ENCODE measurements around the gene DNAI2.
"Not testable (repeated sequence)": the region's sequence is repeated elsewhere in the genome, so short reads cannot be mapped to it uniquely, and the experiment has no call there.

DNAI2 gene

GRCh38 chr17:74250324-74250995 is 23.6 kb upstream of the DNAI2 start:
- no peak for DNase-seq (ENCODE audit: low read depth in 1 of 2, low spot score in 1 of 2)
- in situ Hi-C loops (cut with HindIII; ENCODE audit: low pct_unique_long_range_greater_than_20kb, low sequenced_read_pairs): no loop called here
- no peak for TF ChIP-seq JUND (IDR thresholded peaks at IDR 0.05; ENCODE audit: low read depth)

DNA sequence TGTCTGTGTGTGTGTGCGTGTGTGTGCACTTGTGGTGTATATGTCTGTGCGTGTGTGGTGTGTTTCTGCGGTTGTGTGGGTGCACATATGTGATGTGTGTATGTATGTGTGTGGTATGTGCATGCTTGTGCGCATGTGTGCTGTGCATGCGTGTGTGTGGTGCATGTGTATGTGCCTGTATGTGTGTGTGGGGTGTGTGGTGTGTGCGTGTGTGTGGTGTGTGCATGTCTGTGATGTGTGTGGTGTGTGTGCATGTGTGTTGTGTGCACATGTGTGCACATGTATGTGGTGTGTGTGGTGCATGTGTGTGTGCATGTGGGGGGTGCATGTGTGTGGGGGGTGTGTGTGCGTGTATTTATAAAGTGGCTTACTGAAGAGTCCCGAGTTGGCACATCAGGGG is 23.0 kb upstream of the DNAI2 start:
- TF ChIP-seq JUND (IDR thresholded peaks at IDR 0.05; ENCODE audit: low read depth): no peak
- in situ Hi-C loops (cut with HindIII; ENCODE audit: low pct_unique_long_range_greater_than_20kb, low sequenced_read_pairs): no loop called here

DNA sequence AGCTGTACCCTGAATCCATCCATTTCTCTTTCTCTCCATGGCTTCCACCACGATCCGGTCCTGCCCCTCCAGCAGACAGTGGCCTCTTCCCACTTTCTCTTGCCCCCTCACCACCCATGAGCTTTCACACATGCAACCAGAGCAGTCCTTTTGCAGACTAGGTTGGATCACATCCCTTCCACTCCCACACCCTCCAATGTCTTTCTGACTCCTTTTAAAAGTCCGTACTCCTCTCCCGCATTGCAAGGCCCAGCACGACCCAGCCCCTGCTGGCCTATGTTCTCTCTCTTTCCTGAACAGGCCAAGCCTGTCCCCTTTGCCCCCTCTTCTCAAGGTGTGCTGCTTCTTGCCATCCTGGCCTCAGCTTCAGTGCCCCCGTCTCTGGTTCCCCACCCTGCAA is 22.5 kb upstream of the DNAI2 start:
- TF ChIP-seq JUND (IDR thresholded peaks at IDR 0.05; ENCODE audit: low read depth): no peak

More for the DNA sequence above, 23.0 kb upstream of the DNAI2 start:
- no peak for DNase-seq (ENCODE audit: low read depth in 1 of 2, low spot score in 1 of 2)

DNA sequence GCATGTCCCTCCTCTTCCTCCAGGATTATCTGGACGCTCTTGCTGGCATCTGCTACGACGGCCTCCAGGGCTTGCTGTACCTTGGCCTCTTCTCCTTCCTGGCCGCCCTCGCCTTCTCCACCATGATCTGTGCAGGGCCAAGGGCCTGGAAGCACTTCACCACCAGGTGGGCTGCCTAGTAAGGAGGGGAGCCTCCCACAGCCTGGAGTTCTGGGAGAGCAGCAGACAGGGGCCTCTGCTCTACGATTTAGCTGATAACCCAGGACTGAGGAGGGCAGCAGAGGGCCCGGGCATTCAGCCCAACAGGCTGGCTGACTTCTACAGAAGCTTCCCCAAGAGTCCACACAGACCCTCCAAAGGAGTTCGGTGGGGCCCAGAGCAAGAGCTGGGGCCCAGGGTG is 21.8 kb upstream of the DNAI2 start:
- in situ Hi-C loops (cut with HindIII; ENCODE audit: low pct_unique_long_range_greater_than_20kb, low sequenced_read_pairs): no loop called here
- no peak for DNase-seq (ENCODE audit: low read depth in 1 of 2, low spot score in 1 of 2)
- TF ChIP-seq JUND (IDR thresholded peaks at IDR 0.05; ENCODE audit: low read depth): no peak

More for the DNA sequence above, 22.5 kb upstream of the DNAI2 start:
- in situ Hi-C loops (cut with HindIII; ENCODE audit: low pct_unique_long_range_greater_than_20kb, low sequenced_read_pairs): no loop called here
- no peak for DNase-seq (ENCODE audit: low read depth in 1 of 2, low spot score in 1 of 2)

- TF ChIP-seq JUND (IDR thresholded peaks at IDR 0.05; ENCODE audit: low read depth): no peak
- in situ Hi-C loops (cut with HindIII; ENCODE audit: low pct_unique_long_range_greater_than_20kb, low sequenced_read_pairs): no loop called here
- DNase-seq (ENCODE audit: low read depth in 1 of 2, low spot score in 1 of 2): no peak
Measured at GRCh38 chr17:74253036-74253435, 21.0 kb upstream of the DNAI2 start.

DNA sequence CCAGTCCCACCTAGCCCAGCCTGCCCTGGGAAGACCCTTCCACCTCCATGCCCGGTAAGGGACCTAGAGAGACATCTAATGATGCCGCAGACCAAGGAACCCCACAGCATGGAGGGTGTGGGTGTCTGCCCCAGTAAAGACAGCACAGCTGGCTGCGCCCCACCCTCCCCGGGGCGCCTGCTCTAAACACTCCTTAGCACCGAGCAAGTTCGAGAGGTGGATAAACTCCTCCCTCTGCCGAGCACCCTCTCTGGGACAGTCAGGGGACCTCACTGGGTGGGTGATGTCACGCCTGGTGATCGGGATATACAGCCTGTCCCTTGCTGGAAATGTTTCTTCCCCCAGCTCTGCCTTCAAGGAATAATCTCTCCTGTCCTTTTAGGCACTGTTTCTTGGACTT is 16.7 kb upstream of the DNAI2 start:
- TF ChIP-seq JUND (IDR thresholded peaks at IDR 0.05; ENCODE audit: low read depth): no peak
- DNase-seq (ENCODE audit: low read depth in 1 of 2, low spot score in 1 of 2): no peak
- in situ Hi-C loops (cut with HindIII; ENCODE audit: low pct_unique_long_range_greater_than_20kb, low sequenced_read_pairs): no loop called here

DNA sequence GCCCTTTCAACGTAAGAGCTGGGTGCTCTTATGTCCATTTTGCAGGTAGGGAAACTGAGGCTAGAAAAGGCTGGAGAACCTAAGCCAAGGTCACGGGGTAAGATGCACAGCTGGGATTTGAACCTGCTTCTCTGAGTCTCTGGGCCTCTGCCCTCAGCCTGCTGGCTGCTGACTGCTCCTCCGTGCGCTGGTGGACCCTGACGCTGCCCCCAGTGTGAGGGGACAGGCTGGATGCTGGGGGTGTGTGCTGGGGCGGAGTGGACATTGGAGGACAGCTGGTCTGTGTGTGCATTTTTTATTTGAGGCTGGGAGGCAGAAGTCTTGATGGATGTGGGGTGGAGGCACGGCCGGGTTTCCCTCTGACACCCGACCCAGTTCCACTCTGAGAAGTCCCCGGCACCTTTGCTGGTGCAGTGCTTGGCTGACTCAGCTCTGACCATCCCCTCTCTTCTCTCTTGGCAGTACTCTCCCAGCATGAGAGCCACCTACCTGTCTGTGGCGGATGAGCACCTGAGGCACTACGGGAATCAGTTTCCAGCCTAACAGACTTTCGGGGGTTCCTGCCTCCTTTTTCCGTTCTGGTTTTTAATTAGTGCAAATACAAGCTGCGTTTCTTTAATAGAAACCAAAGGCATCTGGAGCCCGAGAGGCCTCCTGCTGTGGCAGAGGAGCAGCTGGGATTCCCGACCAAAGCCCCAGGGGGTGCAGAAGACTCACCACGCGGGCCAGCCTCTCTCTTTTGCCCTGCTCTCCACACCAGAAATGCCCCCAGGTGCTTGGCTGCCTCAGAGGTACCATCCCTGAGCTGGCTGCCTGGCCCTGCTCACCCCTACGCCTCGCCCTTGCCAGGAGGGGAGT is 14.1 kb upstream of the DNAI2 start:
- DNase-seq (ENCODE audit: low read depth in 1 of 2, low spot score in 1 of 2): no peak
- TF ChIP-seq JUND (IDR thresholded peaks at IDR 0.05; ENCODE audit: low read depth): no peak
- in situ Hi-C loops (cut with HindIII; ENCODE audit: low pct_unique_long_range_greater_than_20kb, low sequenced_read_pairs): no loop called here

GRCh38 chr17:74260525-74260850 is 13.5 kb upstream of the DNAI2 start:
- no peak for TF ChIP-seq JUND (IDR thresholded peaks at IDR 0.05; ENCODE audit: low read depth)
- DNase-seq (ENCODE audit: low read depth in 1 of 2, low spot score in 1 of 2): no peak

DNA sequence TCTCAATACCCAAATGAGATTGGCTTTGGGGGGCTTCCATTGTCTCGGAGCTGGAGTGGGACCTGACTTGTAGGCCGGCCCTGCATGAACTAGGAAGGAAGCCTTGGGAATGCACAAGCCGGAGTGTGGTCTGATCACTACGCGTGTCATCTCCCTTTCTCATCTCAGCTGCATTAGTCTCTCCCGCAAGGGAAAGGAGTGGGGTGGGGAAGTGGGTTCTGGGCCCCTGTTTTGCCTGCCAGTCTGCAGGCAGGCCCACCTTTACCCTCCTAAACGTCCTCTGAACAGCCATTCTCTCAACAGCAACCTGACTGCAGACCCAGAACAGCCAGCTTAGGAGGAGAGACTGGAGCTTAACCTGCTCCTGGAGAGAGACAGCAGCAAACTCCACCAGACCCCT is 11.4 kb upstream of the DNAI2 start:
- DNase-seq (ENCODE audit: low read depth in 1 of 2, low spot score in 1 of 2): no peak
- TF ChIP-seq JUND (IDR thresholded peaks at IDR 0.05; ENCODE audit: low read depth): no peak
- in situ Hi-C loops (cut with HindIII; ENCODE audit: low pct_unique_long_range_greater_than_20kb, low sequenced_read_pairs): no loop called here

More at GRCh38 chr17:74260525-74260850, 13.5 kb upstream of the DNAI2 start:
- in situ Hi-C loops (cut with HindIII; ENCODE audit: low pct_unique_long_range_greater_than_20kb, low sequenced_read_pairs): no loop called here

GRCh38 chr17:74267054-74267453 is 7.0 kb upstream of the DNAI2 start:
- in situ Hi-C loops (cut with HindIII; ENCODE audit: low pct_unique_long_range_greater_than_20kb, low sequenced_read_pairs): not testable (repeated sequence)

DNA sequence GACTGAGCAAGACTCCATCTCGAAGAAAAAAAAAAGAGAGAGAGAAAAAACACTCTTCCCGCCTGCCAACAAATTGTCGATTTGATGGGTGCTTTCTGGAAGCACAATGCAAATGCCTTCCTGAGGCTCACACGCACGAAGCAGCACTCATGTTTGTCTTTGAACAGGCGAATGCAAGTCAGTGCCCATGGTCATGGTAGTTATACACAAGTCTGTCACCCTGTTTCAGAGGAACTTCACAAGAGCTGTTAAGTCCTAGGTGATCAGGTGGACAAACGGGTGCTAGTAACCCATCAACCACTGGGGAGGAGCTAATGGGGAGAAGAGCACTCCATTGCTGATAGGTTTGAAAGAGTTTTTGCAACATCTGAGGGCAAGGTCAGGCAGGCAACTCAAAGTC is 6.5 kb upstream of the DNAI2 start:
- TF ChIP-seq JUND (IDR thresholded peaks at IDR 0.05; ENCODE audit: low read depth): no peak
- in situ Hi-C loops (cut with HindIII; ENCODE audit: low pct_unique_long_range_greater_than_20kb, low sequenced_read_pairs): no loop called here
- no peak for DNase-seq (ENCODE audit: low read depth in 1 of 2, low spot score in 1 of 2)

More at GRCh38 chr17:74267054-74267453, 7.0 kb upstream of the DNAI2 start:
- DNase-seq (ENCODE audit: low read depth in 1 of 2, low spot score in 1 of 2): not testable (repeated sequence)

DNA sequence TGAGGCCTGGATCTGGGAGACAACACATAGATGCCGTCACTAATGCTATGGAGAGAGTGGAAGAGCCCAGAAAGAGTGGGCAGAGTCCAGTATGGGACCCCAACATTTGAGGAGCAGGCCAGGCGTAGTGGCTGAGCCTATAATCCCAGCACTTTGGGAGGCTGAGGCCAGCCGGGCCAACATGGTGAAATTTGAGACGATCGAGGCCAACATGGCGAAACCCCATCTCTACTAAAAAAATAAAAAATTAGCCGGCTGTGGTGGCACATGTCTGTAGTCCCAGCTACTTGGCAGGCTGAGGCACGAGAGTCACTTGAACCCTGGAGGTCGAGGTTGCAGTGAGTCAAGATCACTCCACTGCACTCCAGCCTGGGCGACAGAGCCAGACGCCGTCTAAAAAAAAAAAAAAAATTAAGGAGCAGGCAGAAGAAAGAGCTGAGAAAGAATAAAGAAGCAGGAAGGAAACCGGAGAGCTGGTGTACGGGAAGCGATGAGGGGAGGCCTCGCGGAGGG is 6.0 kb upstream of the DNAI2 start:
- in situ Hi-C loops (cut with HindIII; ENCODE audit: low pct_unique_long_range_greater_than_20kb, low sequenced_read_pairs): no loop called here
- no peak for DNase-seq (ENCODE audit: low read depth in 1 of 2, low spot score in 1 of 2)
- no peak for TF ChIP-seq JUND (IDR thresholded peaks at IDR 0.05; ENCODE audit: low read depth)

DNA sequence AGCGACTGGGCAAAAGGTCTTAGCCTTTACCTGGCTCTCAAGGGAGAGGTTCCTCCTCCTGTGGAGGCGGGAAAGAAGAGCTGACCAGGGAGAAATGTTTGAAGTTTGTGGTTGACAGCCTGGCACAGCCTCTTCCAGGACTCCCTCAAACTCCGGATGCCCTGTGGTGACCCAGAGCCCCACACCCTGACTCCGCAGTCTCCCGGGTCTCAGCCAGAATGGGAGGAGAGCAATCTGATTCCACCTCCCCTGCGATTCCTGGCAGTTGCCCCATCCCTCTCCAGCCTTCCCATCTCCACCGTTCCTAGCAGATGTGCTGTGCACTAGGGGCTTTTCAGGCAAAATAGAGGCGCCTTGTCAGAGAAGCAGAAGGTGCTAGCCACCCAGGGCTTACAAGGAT is 5.5 kb upstream of the DNAI2 start:
- in situ Hi-C loops (cut with HindIII; ENCODE audit: low pct_unique_long_range_greater_than_20kb, low sequenced_read_pairs): no loop called here
- no peak for TF ChIP-seq JUND (IDR thresholded peaks at IDR 0.05; ENCODE audit: low read depth)
- DNase-seq (ENCODE audit: low read depth in 1 of 2, low spot score in 1 of 2): no peak

All from T47D (cell line).